Measurements from ENCODE around the gene TOP3B. TPM values are rescaled to one million over a fixed set of nuclear protein-coding genes. Genes with fewer than 3 reads are reported as not detected.

Gene TOP3B
- total RNA-seq, 1 experiment from 2014 or later, result 29.1 TPM

- TF ChIP-seq SIN3A (IDR thresholded peaks at IDR 0.05; ENCODE audit: borderline replicate concordance, insufficient read depth, low read depth, low read length) (no peak), TCF7L2 (IDR thresholded peaks at IDR 0.05; ENCODE audit: low read depth, low read length) (no peak), CTCF (IDR thresholded peaks at IDR 0.05) (no peak), POLR2AphosphoS5 (IDR thresholded peaks at IDR 0.05; ENCODE audit: low read depth, low read length) (no peak)
- TF ChIP-seq, protein P1, sequence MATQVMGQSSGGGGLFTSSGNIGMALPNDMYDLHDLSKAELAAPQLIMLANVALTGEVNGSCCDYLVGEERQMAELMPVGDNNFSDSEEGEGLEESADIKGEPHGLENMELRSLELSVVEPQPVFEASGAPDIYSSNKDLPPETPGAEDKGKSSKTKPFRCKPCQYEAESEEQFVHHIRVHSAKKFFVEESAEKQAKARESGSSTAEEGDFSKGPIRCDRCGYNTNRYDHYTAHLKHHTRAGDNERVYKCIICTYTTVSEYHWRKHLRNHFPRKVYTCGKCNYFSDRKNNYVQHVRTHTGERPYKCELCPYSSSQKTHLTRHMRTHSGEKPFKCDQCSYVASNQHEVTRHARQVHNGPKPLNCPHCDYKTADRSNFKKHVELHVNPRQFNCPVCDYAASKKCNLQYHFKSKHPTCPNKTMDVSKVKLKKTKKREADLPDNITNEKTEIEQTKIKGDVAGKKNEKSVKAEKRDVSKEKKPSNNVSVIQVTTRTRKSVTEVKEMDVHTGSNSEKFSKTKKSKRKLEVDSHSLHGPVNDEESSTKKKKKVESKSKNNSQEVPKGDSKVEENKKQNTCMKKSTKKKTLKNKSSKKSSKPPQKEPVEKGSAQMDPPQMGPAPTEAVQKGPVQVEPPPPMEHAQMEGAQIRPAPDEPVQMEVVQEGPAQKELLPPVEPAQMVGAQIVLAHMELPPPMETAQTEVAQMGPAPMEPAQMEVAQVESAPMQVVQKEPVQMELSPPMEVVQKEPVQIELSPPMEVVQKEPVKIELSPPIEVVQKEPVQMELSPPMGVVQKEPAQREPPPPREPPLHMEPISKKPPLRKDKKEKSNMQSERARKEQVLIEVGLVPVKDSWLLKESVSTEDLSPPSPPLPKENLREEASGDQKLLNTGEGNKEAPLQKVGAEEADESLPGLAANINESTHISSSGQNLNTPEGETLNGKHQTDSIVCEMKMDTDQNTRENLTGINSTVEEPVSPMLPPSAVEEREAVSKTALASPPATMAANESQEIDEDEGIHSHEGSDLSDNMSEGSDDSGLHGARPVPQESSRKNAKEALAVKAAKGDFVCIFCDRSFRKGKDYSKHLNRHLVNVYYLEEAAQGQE (IDR thresholded peaks at IDR 0.05; ENCODE audit: insufficient read depth in 1 of 2, low read depth in 2 of 2, low read length in 1 of 2), result no peak
- no peak for DNase-seq (ENCODE audit: low read depth, low spot score)
- BruUV-seq (replicated peaks), result no TSS peak
Measured at GRCh38 chr22:22018825-22019658, 36.5 kb upstream of the TOP3B start.

DNA sequence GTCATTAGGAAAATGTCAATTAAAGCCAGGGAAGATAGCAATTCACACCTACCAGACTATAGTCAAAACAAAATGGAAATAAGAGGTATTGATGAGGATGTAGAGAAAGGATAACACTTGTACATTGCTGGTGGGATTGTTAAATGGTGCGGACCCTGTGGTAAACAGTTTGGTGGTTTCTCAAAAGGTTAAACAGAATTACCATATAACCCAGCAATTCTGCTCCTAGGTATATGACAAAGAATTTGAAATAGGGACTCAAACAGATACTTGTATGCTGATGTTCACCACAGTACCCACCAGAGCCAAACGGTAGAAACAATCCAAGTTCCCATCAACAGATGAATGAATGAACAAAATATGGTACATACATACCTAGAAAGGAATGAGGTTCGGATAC lies 33.0 kb upstream of the TOP3B start:
- BruUV-seq (replicated peaks), result no TSS peak
- Histone ChIP-seq H3K36me3 (ENCODE audit: control insufficient read depth, insufficient read depth, low read length) (no peaks in the 10 kb centered on the region), H3K4me1 (ENCODE audit: control insufficient read depth, insufficient read depth, low read length) (no peaks in the 10 kb centered on the region), H3K9me3 (ENCODE audit: control insufficient read depth, insufficient read depth, low read depth, low read length) (no peaks in the 10 kb centered on the region), H3K27ac (ENCODE audit: low read length) (no peak overlapping the region), H3K27me3 (ENCODE audit: control insufficient read depth, insufficient read depth, low read length) (no peaks in the 10 kb centered on the region; the same call in 1 of the 2 replicates), H3K4me3 (ENCODE audit: low read depth in 2 of 2, low read length in 2 of 2) (no peak overlapping the region)
- no peak for TF ChIP-seq POLR2AphosphoS5 (IDR thresholded peaks at IDR 0.05; ENCODE audit: low read depth, low read length)
- TF ChIP-seq SIN3A (IDR thresholded peaks at IDR 0.05; ENCODE audit: borderline replicate concordance, insufficient read depth, low read depth, low read length), result no peak
- no peak for TF ChIP-seq TCF7L2 (IDR thresholded peaks at IDR 0.05; ENCODE audit: low read depth, low read length)
- TF ChIP-seq, protein P1 (IDR thresholded peaks at IDR 0.05; ENCODE audit: insufficient read depth in 1 of 2, low read depth in 2 of 2, low read length in 1 of 2), result no peak
- no peak for TF ChIP-seq CTCF (IDR thresholded peaks at IDR 0.05)
- intact Hi-C loops (cut with micrococcal nuclease; ENCODE audit: unreplicated experiment) (no loop called here), in situ Hi-C loops (cut with HindIII; ENCODE audit: low pct_unique_long_range_greater_than_20kb, low sequenced_read_pairs) (no loop called here)
- ChIA-PET POLR2A (no interaction called here), CTCF (no interaction called here)
- no peak for DNase-seq (ENCODE audit: low read depth, low spot score)
- ATAC-seq, result no peak

More at GRCh38 chr22:22018825-22019658, 36.5 kb upstream of the TOP3B start:
- Histone ChIP-seq H3K36me3 (ENCODE audit: control insufficient read depth, insufficient read depth, low read length) (no peaks in the 10 kb centered on the region), H3K27me3 (ENCODE audit: control insufficient read depth, insufficient read depth, low read length) (no peaks in the 10 kb centered on the region; the same call in 1 of the 2 replicates), H3K4me3 (ENCODE audit: low read depth in 2 of 2, low read length in 2 of 2) (no peak overlapping the region), H3K27ac (ENCODE audit: low read length) (no peak overlapping the region), H3K4me1 (ENCODE audit: control insufficient read depth, insufficient read depth, low read length) (no peaks in the 10 kb centered on the region), H3K9me3 (ENCODE audit: control insufficient read depth, insufficient read depth, low read depth, low read length) (no peaks in the 10 kb centered on the region)
- ChIA-PET CTCF (no interaction called here), POLR2A (no interaction called here)
- no peak for ATAC-seq
- in situ Hi-C loops (cut with HindIII; ENCODE audit: low pct_unique_long_range_greater_than_20kb, low sequenced_read_pairs), result no loop called here
- intact Hi-C loops (cut with micrococcal nuclease; ENCODE audit: unreplicated experiment), result no loop called here
